Neural cell (in vitro differentiated cells): ENCODE results near the gene UTP14C. TPM values are rescaled to one million over a fixed set of nuclear protein-coding genes. Genes with fewer than 3 reads are reported as not detected.

Source experiments
- H2AFZ ChIP-seq: fragments of 200-600, 300-800 bp; sonication (generic), shearing (Covaris generic); 2 replicates; pipeline ENCODE4 v1.6.0; 2014; ENCODE audit warnings: low read depth, mild to moderate bottlenecking, antibody characterized with exemption, low read length, moderate library complexity
- H3F3A ChIP-seq: fragments of 200-600 bp; shearing (Covaris generic); 2 replicates; pipeline ENCODE4 v1.6.1; 2016; ENCODE audit warnings: mild to moderate bottlenecking, moderate library complexity, mixed read lengths, antibody characterized with exemption, low read length; ENCODE audit not compliant: insufficient read depth, poor library complexity, severe bottlenecking
- H3K27ac ChIP-seq: fragments of 200-600, 300-800 bp; sonication (generic), shearing (Covaris generic); 2 replicates; pipeline ENCODE4 v1.5.1; 2014; ENCODE audit warnings: mild to moderate bottlenecking, low read length, moderate library complexity
- H3K27me3 ChIP-seq: fragments of 300-800, 200-600 bp; sonication (generic), shearing (Covaris generic); 2 replicates; pipeline ENCODE4 v1.6.0; 2014; ENCODE audit warnings: mild to moderate bottlenecking, low read depth, low read length, moderate library complexity; ENCODE audit not compliant: insufficient read depth
- H3K36me3 ChIP-seq: fragments of 300-800, 200-600 bp; sonication (generic), shearing (Covaris generic); 2 replicates; pipeline ENCODE4 v1.5.1; 2014; ENCODE audit warnings: mild to moderate bottlenecking, antibody characterized with exemption, low read length, moderate library complexity; ENCODE audit not compliant: insufficient read depth
- H3K4me2 ChIP-seq: fragments of 300-800, 200-600 bp; sonication (generic), shearing (Covaris generic); 2 replicates; pipeline ENCODE4 v1.6.0; 2014; ENCODE audit warnings: mild to moderate bottlenecking, low read length
- H3K4me3 ChIP-seq: fragments of 300-800, 200-600 bp; sonication (generic), shearing (Covaris generic); 2 replicates; pipeline ENCODE4 v1.5.1; 2014; ENCODE audit warnings: mild to moderate bottlenecking, low read length, moderate library complexity
- H3K79me2 ChIP-seq: fragments of 200-600 bp; shearing (Covaris generic); replicated peaks from 2 replicates; pipeline ENCODE4 v1.6.0; 2014; ENCODE audit warnings: mild to moderate bottlenecking, low read length, moderate library complexity; ENCODE audit not compliant: insufficient read depth
- H3K9ac ChIP-seq: fragments of 300-800, 200-600 bp; sonication (generic), shearing (Covaris generic); 2 replicates; pipeline ENCODE4 v1.6.1; 2016; ENCODE audit warnings: mild to moderate bottlenecking, low read length, mixed read lengths
- H3K9me2 ChIP-seq: fragments of 200-600 bp; shearing (Covaris generic); 2 replicates; pipeline ENCODE4 v1.6.1; 2016; ENCODE audit warnings: mild to moderate bottlenecking, low read length, mixed read lengths; ENCODE audit not compliant: insufficient read depth
- H3K9me3 ChIP-seq: fragments of 200-600, 300-800 bp; sonication (generic), shearing (Covaris generic); 2 replicates; pipeline ENCODE4 v1.6.1; 2016; ENCODE audit warnings: mild to moderate bottlenecking, mixed run types, low read length, moderate library complexity, mixed read lengths
- H4K20me1 ChIP-seq: fragments of 200-600 bp; shearing (Covaris generic); 2 replicates; pipeline ENCODE4 v1.6.1; 2016; ENCODE audit warnings: mild to moderate bottlenecking, mixed run types; ENCODE audit not compliant: insufficient read depth
- EP300 ChIP-seq: fragments of 450-650 bp; conservative IDR thresholded peaks from 2 replicates; pipeline ENCODE4 v1.6.1; 2014; ENCODE audit warnings: antibody characterized with exemption, mild to moderate bottlenecking, moderate library complexity; ENCODE audit not compliant: poor library complexity, severe bottlenecking
- EZH2 ChIP-seq: fragments of 200-600, 300-800 bp; shearing (Covaris generic), sonication (generic); IDR thresholded peaks from 2 replicates; pipeline ENCODE4 v1.6.1; 2014; ENCODE audit warnings: antibody characterized with exemption, low read length, borderline replicate concordance, mild to moderate bottlenecking; ENCODE audit not compliant: insufficient read depth, poor library complexity, severe bottlenecking
- MXI1 ChIP-seq: fragments of 450-650 bp; conservative IDR thresholded peaks from 2 replicates; pipeline ENCODE4 v1.6.1; 2014; ENCODE audit warnings: antibody characterized with exemption, mild to moderate bottlenecking; ENCODE audit not compliant: poor library complexity, severe bottlenecking
- POLR2AphosphoS5 ChIP-seq: IDR thresholded peaks from 2 replicates; pipeline ENCODE4 v1.6.1; 2012
- RAD21 ChIP-seq: fragments of 450-650 bp; conservative IDR thresholded peaks from 2 replicates; pipeline ENCODE4 v1.6.1; 2014; ENCODE audit warnings: antibody characterized with exemption, mild to moderate bottlenecking, moderate library complexity
- REST ChIP-seq: IDR thresholded peaks from 2 replicates; pipeline ENCODE4 v1.6.1; 2012; ENCODE audit warnings: borderline replicate concordance
- SMC3 ChIP-seq: fragments of 450-650 bp; conservative IDR thresholded peaks from 2 replicates; pipeline ENCODE4 v1.6.1; 2014; ENCODE audit warnings: antibody characterized with exemption, mild to moderate bottlenecking, moderate library complexity; ENCODE audit not compliant: poor library complexity
- TAF1 ChIP-seq: IDR thresholded peaks from 2 replicates; pipeline ENCODE4 v1.6.1; 2012; ENCODE audit warnings: low read depth
- polyA plus RNA-seq: library from polyadenylated mRNA; depleted of rRNA; stranded (reverse); fragments of >200 nt; gene quantifications from 2 replicates; pipeline ENCODE4 v1.2.3, GENCODE V29; 2014
- TF ChIP-seq, protein P1 (sequence below): fragments of 450-650 bp; IDR thresholded peaks from 2 replicates; pipeline ENCODE4 v1.5.1; 2014; ENCODE audit warnings: antibody characterized with exemption, mild to moderate bottlenecking, moderate library complexity; ENCODE audit not compliant: poor library complexity, severe bottlenecking

Gene UTP14C
- polyA plus RNA-seq, 1 donor from 2014 or later = 16.3 TPM

GRCh38 chr13:51995677-51996551 lies 28.6 kb upstream of the UTP14C start:
- H4K20me1 ChIP-seq = no peaks in the 10 kb centered on the region
- H3K9ac ChIP-seq = no peak overlapping the region
- no peak overlapping the region for H3K4me3 ChIP-seq
- no peak overlapping the region for H3K4me2 ChIP-seq
- no peak overlapping the region for H2AFZ ChIP-seq
- H3K27me3 ChIP-seq = no peaks in the 10 kb centered on the region
- no peaks in the 10 kb centered on the region for H3K9me3 ChIP-seq
- no peaks in the 10 kb centered on the region for H3F3A ChIP-seq
- H3K79me2 ChIP-seq = peaks cover 3% of the 10 kb centered on the region
- no peaks in the 10 kb centered on the region for H3K36me3 ChIP-seq
- no peak overlapping the region for H3K27ac ChIP-seq
- TF ChIP-seq EZH2 = no peak
- no peaks in the 10 kb centered on the region for H3K9me2 ChIP-seq

GRCh38 chr13:51996641-51997040 lies 27.9 kb upstream of the UTP14C start:
- H3K27ac ChIP-seq = no peak overlapping the region
- H3K9me2 ChIP-seq = no peaks in the 10 kb centered on the region
- TF ChIP-seq EZH2 = no peak
- TF ChIP-seq, protein P1, sequence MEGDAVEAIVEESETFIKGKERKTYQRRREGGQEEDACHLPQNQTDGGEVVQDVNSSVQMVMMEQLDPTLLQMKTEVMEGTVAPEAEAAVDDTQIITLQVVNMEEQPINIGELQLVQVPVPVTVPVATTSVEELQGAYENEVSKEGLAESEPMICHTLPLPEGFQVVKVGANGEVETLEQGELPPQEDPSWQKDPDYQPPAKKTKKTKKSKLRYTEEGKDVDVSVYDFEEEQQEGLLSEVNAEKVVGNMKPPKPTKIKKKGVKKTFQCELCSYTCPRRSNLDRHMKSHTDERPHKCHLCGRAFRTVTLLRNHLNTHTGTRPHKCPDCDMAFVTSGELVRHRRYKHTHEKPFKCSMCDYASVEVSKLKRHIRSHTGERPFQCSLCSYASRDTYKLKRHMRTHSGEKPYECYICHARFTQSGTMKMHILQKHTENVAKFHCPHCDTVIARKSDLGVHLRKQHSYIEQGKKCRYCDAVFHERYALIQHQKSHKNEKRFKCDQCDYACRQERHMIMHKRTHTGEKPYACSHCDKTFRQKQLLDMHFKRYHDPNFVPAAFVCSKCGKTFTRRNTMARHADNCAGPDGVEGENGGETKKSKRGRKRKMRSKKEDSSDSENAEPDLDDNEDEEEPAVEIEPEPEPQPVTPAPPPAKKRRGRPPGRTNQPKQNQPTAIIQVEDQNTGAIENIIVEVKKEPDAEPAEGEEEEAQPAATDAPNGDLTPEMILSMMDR = no peak
- TF ChIP-seq POLR2AphosphoS5 = no peak
- no peak for TF ChIP-seq SMC3
- no peak for TF ChIP-seq REST
- TF ChIP-seq RAD21 = no peak
- TF ChIP-seq MXI1 = no peak
- no peak for TF ChIP-seq TAF1
- TF ChIP-seq EP300 = no peak

More at GRCh38 chr13:51996641-51997040, 27.9 kb upstream of the UTP14C start:
- no peaks in the 10 kb centered on the region for H3K27me3 ChIP-seq
- no peak overlapping the region for H3K9ac ChIP-seq
- H3F3A ChIP-seq = no peaks in the 10 kb centered on the region
- H3K4me3 ChIP-seq = no peak overlapping the region
- H4K20me1 ChIP-seq = no peaks in the 10 kb centered on the region
- H2AFZ ChIP-seq = no peak overlapping the region
- no peak overlapping the region for H3K4me2 ChIP-seq
- peaks cover 3% of the 10 kb centered on the region for H3K79me2 ChIP-seq
- no peaks in the 10 kb centered on the region for H3K36me3 ChIP-seq
- H3K9me3 ChIP-seq = no peaks in the 10 kb centered on the region
